GM23338 (cell line): Measurements from ENCODE around the gene PNPLA7. TPM values are rescaled to one million over a fixed set of nuclear protein-coding genes. Genes with fewer than 3 reads are reported as not detected.

Experiments used
- ATAC-seq: fragments of 200-7000 bp; cut with Tn5 transposase; 3 replicates; pipeline ENCODE4 v1.9.1; 2020
- DNase-seq: peaks from one replicate; pipeline ENCODE4 v3.0.0-alpha.2; 2015; ENCODE audit warnings: low spot score
- H2AFZ ChIP-seq: fragments of 200-600 bp; sonication (generic); 2 replicates; pipeline ENCODE4 v1.8.0; 2016; ENCODE audit warnings: antibody characterized with exemption, mild to moderate bottlenecking, moderate library complexity
- H3F3A ChIP-seq: fragments of 200-600 bp; sonication (generic); replicated peaks from 2 replicates; pipeline ENCODE4 v1.8.0; 2017; ENCODE audit warnings: antibody characterized with exemption, mixed run types, low read depth
- H3K27ac ChIP-seq: fragments of 200-600 bp; sonication (generic); 2 replicates; pipeline ENCODE4 v1.6.1; 2016; ENCODE audit warnings: low read depth
- H3K27me3 ChIP-seq: fragments of 200-600 bp; sonication (generic); 2 replicates; pipeline ENCODE4 v1.8.0; 2016; ENCODE audit warnings: mild to moderate bottlenecking, mixed run types, moderate library complexity; ENCODE audit not compliant: insufficient read depth
- H3K36me3 ChIP-seq: fragments of 200-600 bp; sonication (generic); 2 replicates; pipeline ENCODE4 v1.8.0; 2016; ENCODE audit warnings: mild to moderate bottlenecking; ENCODE audit not compliant: insufficient read depth
- H3K4me1 ChIP-seq: fragments of 200-600 bp; sonication (generic); 2 replicates; pipeline ENCODE4 v1.8.0; 2016; ENCODE audit warnings: mild to moderate bottlenecking, moderate library complexity; ENCODE audit not compliant: insufficient read depth
- H3K4me2 ChIP-seq: fragments of 200-600 bp; sonication (generic); 2 replicates; pipeline ENCODE4 v1.7.1; 2017; ENCODE audit warnings: mixed run types
- H3K4me3 ChIP-seq: fragments of 200-600 bp; sonication (generic); 2 replicates; pipeline ENCODE4 v1.6.1; 2016; ENCODE audit warnings: mixed run types
- H3K79me2 ChIP-seq: fragments of 200-600 bp; sonication (generic); replicated peaks from 2 replicates; pipeline ENCODE4 v1.8.0; 2017; ENCODE audit warnings: mild to moderate bottlenecking; ENCODE audit not compliant: insufficient read depth
- H3K9me2 ChIP-seq: fragments of 200-600 bp; sonication (generic); 2 replicates; pipeline ENCODE4 v1.8.0; 2017; ENCODE audit not compliant: insufficient read depth
- H4K20me1 ChIP-seq: fragments of 200-600 bp; sonication (generic); replicated peaks from 2 replicates; pipeline ENCODE4 v1.8.0; 2017; ENCODE audit warnings: mild to moderate bottlenecking; ENCODE audit not compliant: insufficient read depth
- H3K27ac Mint-ChIP-seq: 2 replicates; pipeline ENCODE4 v1.8.0; 2020; ENCODE audit warnings: inconsistent platforms, mild to moderate bottlenecking, moderate library complexity, mixed read lengths
- H3K27me3 Mint-ChIP-seq: 3 replicates; pipeline ENCODE4 v1.8.0; 2022; ENCODE audit warnings: low read depth, mild to moderate bottlenecking, moderate library complexity, mixed read lengths, inconsistent platforms; ENCODE audit not compliant: insufficient read depth, poor library complexity
- H3K36me3 Mint-ChIP-seq: 3 replicates; pipeline ENCODE4 v1.8.0; 2021; ENCODE audit warnings: low read depth, mild to moderate bottlenecking, inconsistent platforms, moderate library complexity, mixed read lengths
- H3K4me1 Mint-ChIP-seq: 3 replicates; pipeline ENCODE4 v1.8.0; 2020; ENCODE audit warnings: mild to moderate bottlenecking, inconsistent platforms, mixed read lengths
- H3K4me3 Mint-ChIP-seq: 3 replicates; pipeline ENCODE4 v1.8.0; 2021; ENCODE audit warnings: moderate library complexity, mild to moderate bottlenecking, inconsistent platforms, mixed read lengths
- H3K9me3 Mint-ChIP-seq: 3 replicates; pipeline ENCODE4 v1.8.0; 2020; ENCODE audit warnings: moderate library complexity, mild to moderate bottlenecking, inconsistent platforms, mixed read lengths
- CTCF ChIP-seq, 2 experiments: fragments of 200-600 bp in 1 of 2; sonication (generic) in 1 of 2; conservative IDR thresholded peaks; 2 replicates each; pipeline versions ENCODE4 v1.5.1 to v1.6.1; 2016 to 2017; ENCODE audit warnings: antibody characterized with exemption in 2 of 2, low read depth in 2 of 2, mild to moderate bottlenecking in 2 of 2, moderate library complexity in 1 of 2
- EZH2 ChIP-seq: fragments of 200-600 bp; sonication (generic); IDR thresholded peaks from one replicate; pipeline ENCODE4 v1.8.0; 2017; ENCODE audit warnings: antibody characterized with exemption, mild to moderate bottlenecking, low read depth; ENCODE audit not compliant: unreplicated experiment
- EZH2phosphoT487 ChIP-seq: fragments of 200-600 bp; sonication (generic); IDR thresholded peaks from one replicate; pipeline ENCODE4 v1.8.1; 2018; ENCODE audit warnings: antibody characterized with exemption; ENCODE audit not compliant: unreplicated experiment
- NANOG ChIP-seq: IDR thresholded peaks from 2 replicates; pipeline ENCODE4 v1.6.1; 2016; ENCODE audit warnings: antibody characterized with exemption, borderline replicate concordance
- POLR2AphosphoS5 ChIP-seq: IDR thresholded peaks from 2 replicates; pipeline ENCODE4 v1.6.1; 2016; ENCODE audit warnings: antibody characterized with exemption, low read depth
- REST ChIP-seq: IDR thresholded peaks from one replicate; pipeline ENCODE4 v1.6.1; 2018; ENCODE audit warnings: antibody characterized with exemption; ENCODE audit not compliant: unreplicated experiment
- STAT1 ChIP-seq: IDR thresholded peaks from one replicate; pipeline ENCODE4 v1.6.1; 2016; ENCODE audit warnings: antibody characterized with exemption; ENCODE audit not compliant: unreplicated experiment
- ZNF114 ChIP-seq: fragments of 250-450 bp; sonication (Bioruptor Pico); IDR thresholded peaks from 2 replicates; pipeline ENCODE4 v1.5.0; 2020; ENCODE audit warnings: mild to moderate bottlenecking, moderate library complexity
- ZNF331 ChIP-seq: fragments of 250-450 bp; sonication (Bioruptor Pico); IDR thresholded peaks from 2 replicates; pipeline ENCODE4 v1.5.0; 2020; ENCODE audit warnings: low read depth, mild to moderate bottlenecking, moderate library complexity
- polyA plus RNA-seq: library from polyadenylated mRNA; unstranded; fragments of >200 nt; fragmentation: Nextera tagmentation; extraction: Ambion mirVana; gene quantifications from 2 replicates; pipeline ENCODE4 v1.2.1, GENCODE V29; 2016
- total RNA-seq: library from RNA; depleted of rRNA; stranded (reverse); fragments of >200 nt; shearing (Covaris generic); gene quantifications from 2 replicates; pipeline ENCODE4 v1.2.3, GENCODE V29; 2014
- TF ChIP-seq, protein P1 (sequence below): fragments of 250-450 bp; sonication (Bioruptor Pico); IDR thresholded peaks from 2 replicates; pipeline ENCODE4 v1.5.0; 2020; ENCODE audit warnings: mild to moderate bottlenecking, moderate library complexity

PNPLA7 gene
- total and polyA plus RNA-seq, 2 experiments from 2014 or later = 0.45 to 0.80 TPM

GRCh38 chr9:137530331-137530730 lies 19.9 kb downstream of the PNPLA7 start:
- peaks cover 22% of the 10 kb centered on the region for H3K9me3 Mint-ChIP-seq
- DNase-seq (no peak), ATAC-seq (no peak)
- no peak overlapping the region for H3K4me3 Mint-ChIP-seq
- Histone ChIP-seq H3K79me2 (no peaks in the 10 kb centered on the region), H2AFZ (no peak overlapping the region), H3F3A (0 out of 2 replicates have a peak, but pooled peaks cover 5% of the 10 kb centered on the region), H3K9me2 (no peaks in the 10 kb centered on the region), H3K27me3 (no peaks in the 10 kb centered on the region), H3K4me3 (no peak overlapping the region), H3K4me2 (no peak overlapping the region), H3K4me1 (no peaks in the 10 kb centered on the region), H4K20me1 (no peaks in the 10 kb centered on the region), H3K36me3 (no peaks in the 10 kb centered on the region; the same call in 1 of the 2 replicates), H3K27ac (no peak overlapping the region)
- H3K36me3 Mint-ChIP-seq = peaks cover 8% of the 10 kb centered on the region; the same call in 1 of the 3 replicates
- TF ChIP-seq CTCF (conservative IDR thresholded peaks at IDR 0.05; ENCODE audit: low read depth in 2 of 2) (no peak), POLR2AphosphoS5 (no peak), NANOG (no peak), STAT1 (no peak), EZH2 (no peak), ZNF114 (CRISPR knock-in tag) (no peak), EZH2phosphoT487 (no peak), ZNF331 (CRISPR knock-in tag) (no peak), REST (no peak)
- TF ChIP-seq, protein P1, sequence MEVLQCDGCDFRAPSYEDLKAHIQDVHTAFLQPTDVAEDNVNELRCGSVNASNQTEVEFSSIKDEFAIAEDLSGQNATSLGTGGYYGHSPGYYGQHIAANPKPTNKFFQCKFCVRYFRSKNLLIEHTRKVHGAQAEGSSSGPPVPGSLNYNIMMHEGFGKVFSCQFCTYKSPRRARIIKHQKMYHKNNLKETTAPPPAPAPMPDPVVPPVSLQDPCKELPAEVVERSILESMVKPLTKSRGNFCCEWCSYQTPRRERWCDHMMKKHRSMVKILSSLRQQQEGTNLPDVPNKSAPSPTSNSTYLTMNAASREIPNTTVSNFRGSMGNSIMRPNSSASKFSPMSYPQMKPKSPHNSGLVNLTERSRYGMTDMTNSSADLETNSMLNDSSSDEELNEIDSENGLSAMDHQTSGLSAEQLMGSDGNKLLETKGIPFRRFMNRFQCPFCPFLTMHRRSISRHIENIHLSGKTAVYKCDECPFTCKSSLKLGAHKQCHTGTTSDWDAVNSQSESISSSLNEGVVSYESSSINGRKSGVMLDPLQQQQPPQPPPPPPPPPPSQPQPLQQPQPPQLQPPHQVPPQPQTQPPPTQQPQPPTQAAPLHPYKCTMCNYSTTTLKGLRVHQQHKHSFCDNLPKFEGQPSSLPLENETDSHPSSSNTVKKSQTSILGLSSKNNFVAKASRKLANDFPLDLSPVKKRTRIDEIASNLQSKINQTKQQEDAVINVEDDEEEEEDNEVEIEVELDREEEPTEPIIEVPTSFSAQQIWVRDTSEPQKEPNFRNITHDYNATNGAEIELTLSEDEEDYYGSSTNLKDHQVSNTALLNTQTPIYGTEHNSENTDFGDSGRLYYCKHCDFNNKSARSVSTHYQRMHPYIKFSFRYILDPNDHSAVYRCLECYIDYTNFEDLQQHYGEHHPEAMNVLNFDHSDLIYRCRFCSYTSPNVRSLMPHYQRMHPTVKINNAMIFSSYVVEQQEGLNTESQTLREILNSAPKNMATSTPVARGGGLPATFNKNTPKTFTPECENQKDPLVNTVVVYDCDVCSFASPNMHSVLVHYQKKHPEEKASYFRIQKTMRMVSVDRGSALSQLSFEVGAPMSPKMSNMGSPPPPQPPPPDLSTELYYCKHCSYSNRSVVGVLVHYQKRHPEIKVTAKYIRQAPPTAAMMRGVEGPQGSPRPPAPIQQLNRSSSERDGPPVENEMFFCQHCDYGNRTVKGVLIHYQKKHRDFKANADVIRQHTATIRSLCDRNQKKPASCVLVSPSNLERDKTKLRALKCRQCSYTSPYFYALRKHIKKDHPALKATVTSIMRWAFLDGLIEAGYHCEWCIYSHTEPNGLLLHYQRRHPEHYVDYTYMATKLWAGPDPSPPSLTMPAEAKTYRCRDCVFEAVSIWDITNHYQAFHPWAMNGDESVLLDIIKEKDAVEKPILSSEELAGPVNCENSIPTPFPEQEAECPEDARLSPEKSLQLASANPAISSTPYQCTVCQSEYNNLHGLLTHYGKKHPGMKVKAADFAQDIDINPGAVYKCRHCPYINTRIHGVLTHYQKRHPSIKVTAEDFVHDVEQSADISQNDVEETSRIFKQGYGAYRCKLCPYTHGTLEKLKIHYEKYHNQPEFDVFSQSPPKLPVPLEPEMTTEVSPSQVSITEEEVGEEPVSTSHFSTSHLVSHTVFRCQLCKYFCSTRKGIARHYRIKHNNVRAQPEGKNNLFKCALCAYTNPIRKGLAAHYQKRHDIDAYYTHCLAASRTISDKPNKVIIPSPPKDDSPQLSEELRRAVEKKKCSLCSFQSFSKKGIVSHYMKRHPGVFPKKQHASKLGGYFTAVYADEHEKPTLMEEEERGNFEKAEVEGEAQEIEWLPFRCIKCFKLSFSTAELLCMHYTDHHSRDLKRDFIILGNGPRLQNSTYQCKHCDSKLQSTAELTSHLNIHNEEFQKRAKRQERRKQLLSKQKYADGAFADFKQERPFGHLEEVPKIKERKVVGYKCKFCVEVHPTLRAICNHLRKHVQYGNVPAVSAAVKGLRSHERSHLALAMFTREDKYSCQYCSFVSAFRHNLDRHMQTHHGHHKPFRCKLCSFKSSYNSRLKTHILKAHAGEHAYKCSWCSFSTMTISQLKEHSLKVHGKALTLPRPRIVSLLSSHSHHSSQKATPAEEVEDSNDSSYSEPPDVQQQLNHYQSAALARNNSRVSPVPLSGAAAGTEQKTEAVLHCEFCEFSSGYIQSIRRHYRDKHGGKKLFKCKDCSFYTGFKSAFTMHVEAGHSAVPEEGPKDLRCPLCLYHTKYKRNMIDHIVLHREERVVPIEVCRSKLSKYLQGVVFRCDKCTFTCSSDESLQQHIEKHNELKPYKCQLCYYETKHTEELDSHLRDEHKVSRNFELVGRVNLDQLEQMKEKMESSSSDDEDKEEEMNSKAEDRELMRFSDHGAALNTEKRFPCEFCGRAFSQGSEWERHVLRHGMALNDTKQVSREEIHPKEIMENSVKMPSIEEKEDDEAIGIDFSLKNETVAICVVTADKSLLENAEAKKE = no peak
- peaks cover 11% of the 10 kb centered on the region for H3K27me3 Mint-ChIP-seq
- no peak overlapping the region for H3K27ac Mint-ChIP-seq
- H3K4me1 Mint-ChIP-seq = no peaks in the 10 kb centered on the region; the same call in 2 of the 3 replicates
